Fibroblast of lung (primary cell): ENCODE measurements around the gene MAP2K6. TPM values are rescaled to one million over a fixed set of nuclear protein-coding genes. Genes with fewer than 3 reads are reported as not detected.

ENCODE experiments used
- DNase-seq, 2 donors: peaks; one replicate each; pipeline versions ENCODE4 v3.0.0 to v3.0.0-alpha.2; 2010; ENCODE audit warnings: low read depth in 2 of 2
- H2AFZ ChIP-seq: 2 replicates; pipeline ENCODE4 v1.5.1; 2012; ENCODE audit warnings: low read length, control low read depth, inconsistent platforms
- H3K27ac ChIP-seq: 2 replicates; pipeline ENCODE4 v1.5.1; 2011; ENCODE audit warnings: low read length, control low read depth; ENCODE audit not compliant: insufficient read depth
- H3K27me3 ChIP-seq: 2 replicates; pipeline ENCODE4 v1.5.1; 2011; ENCODE audit warnings: mild to moderate bottlenecking, low read length; ENCODE audit not compliant: control insufficient read depth, insufficient read depth
- H3K36me3 ChIP-seq: 2 replicates; pipeline ENCODE4 v1.5.1; 2011; ENCODE audit warnings: low read length; ENCODE audit not compliant: control insufficient read depth, insufficient read depth
- H3K4me1 ChIP-seq: 2 replicates; pipeline ENCODE4 v1.5.1; 2011; ENCODE audit warnings: low read length; ENCODE audit not compliant: control insufficient read depth, insufficient read depth; ENCODE audit errors: extremely low read depth
- H3K4me2 ChIP-seq: 2 replicates; pipeline ENCODE4 v1.5.1; 2011; ENCODE audit warnings: low read length, control low read depth; ENCODE audit not compliant: insufficient read depth; ENCODE audit errors: extremely low read depth
- H3K4me3 ChIP-seq, 4 experiments: fragments of 200-600 bp in 1 of 4; sonication (generic) in 1 of 4; replicated peaks in 1 of 4; 2 replicates each; pipeline ENCODE4 v1.5.1; 2011 to 2016; ENCODE audit warnings: low read length in 4 of 4, low read depth in 3 of 4, mild to moderate bottlenecking in 3 of 4, control low read depth in 2 of 4, inconsistent platforms in 1 of 4, mixed read lengths in 1 of 4; ENCODE audit not compliant: insufficient read depth in 1 of 4; ENCODE audit errors: control extremely low read depth in 1 of 4
- H3K79me2 ChIP-seq: 2 replicates; pipeline ENCODE4 v1.5.1; 2012; ENCODE audit warnings: mild to moderate bottlenecking, low read length, inconsistent platforms; ENCODE audit not compliant: control insufficient read depth, insufficient read depth
- H3K9ac ChIP-seq: 2 replicates; pipeline ENCODE4 v1.5.1; 2011; ENCODE audit warnings: mild to moderate bottlenecking, low read length, control low read depth; ENCODE audit not compliant: insufficient read depth
- H3K9me3 ChIP-seq: 2 replicates; pipeline ENCODE4 v1.5.1; 2012; ENCODE audit warnings: low read depth, low read length; ENCODE audit not compliant: control insufficient read depth, insufficient read depth
- H4K20me1 ChIP-seq: 2 replicates; pipeline ENCODE4 v1.5.1; 2011; ENCODE audit warnings: low read length; ENCODE audit not compliant: control insufficient read depth, insufficient read depth; ENCODE audit errors: extremely low read depth
- CTCF ChIP-seq, 2 donors: IDR thresholded peaks in 1 of 2; conservative IDR thresholded peaks in 1 of 2; 1 replicate in 1 of 2; 2 replicates in 1 of 2; pipeline ENCODE4 v1.5.1; 2011 to 2012; ENCODE audit warnings: low read length in 2 of 2, control low read depth in 1 of 2, inconsistent platforms in 1 of 2, low read depth in 1 of 2, mild to moderate bottlenecking in 1 of 2
- EZH2 ChIP-seq: IDR thresholded peaks from 2 replicates; pipeline ENCODE4 v1.5.1; 2012; ENCODE audit warnings: low read length, control low read depth, mild to moderate bottlenecking; ENCODE audit errors: missing control alignments
- polyA plus RNA-seq, 2 donors: library from polyadenylated mRNA; depleted of rRNA in 1 of 2; stranded (reverse) in 1 of 2; unstranded in 1 of 2; fragments of >200 nt; gene quantifications; 2 replicates each; pipeline ENCODE4 v1.2.1, GENCODE V29; 2011 to 2012; ENCODE audit warnings: missing spikeins in 1 of 2
- total RNA-seq: library from RNA; depleted of rRNA; stranded (reverse); fragments of >200 nt; gene quantifications from 2 replicates; pipeline ENCODE4 v1.2.1, GENCODE V29; 2014

MAP2K6 gene
- total and polyA plus RNA-seq, 2 donors (not counting 1 experiment from before 2014, with no cell fraction given) = 2.7 to 39.5 TPM

DNA sequence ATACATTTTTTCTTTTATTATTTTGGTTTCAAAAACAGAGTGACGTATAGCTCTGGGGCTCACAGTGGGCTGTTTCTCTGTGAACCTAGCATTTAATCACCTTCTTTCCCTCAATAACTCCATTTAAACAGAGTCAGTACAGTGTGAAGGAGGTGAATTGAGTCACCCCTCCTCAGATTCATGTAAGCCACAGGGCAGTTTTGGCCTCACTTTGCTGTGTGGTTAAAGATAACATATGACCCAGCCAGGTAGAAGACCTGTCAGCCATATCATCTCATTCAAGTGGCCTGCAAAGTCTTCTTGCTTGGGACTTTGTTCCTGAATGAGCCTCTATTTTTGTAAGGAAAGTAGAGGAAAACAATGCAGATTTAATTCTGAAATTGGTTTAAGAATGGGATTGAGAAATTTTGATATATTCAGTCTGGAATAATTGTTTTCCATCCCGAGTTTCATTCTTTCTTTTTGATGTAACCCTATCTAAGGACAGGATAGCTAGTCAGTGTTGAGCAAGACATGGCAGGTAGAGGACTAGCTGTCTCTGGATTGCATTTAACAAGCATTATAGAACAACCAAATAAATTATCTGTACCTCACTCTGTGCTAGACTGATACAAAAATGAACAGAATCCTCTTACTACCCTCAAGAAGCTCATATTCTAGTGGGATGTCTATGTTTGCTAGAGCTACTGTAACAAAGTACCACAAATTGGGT lies 13.1 kb downstream of the MAP2K6 start:
- Histone ChIP-seq H3K4me1 (no peaks in the 10 kb centered on the region), H3K9me3 (no peaks in the 10 kb centered on the region), H2AFZ (no peak overlapping the region), H3K4me2 (no peak overlapping the region), H3K36me3 (no peaks in the 10 kb centered on the region), H3K9ac (no peak overlapping the region), H3K27me3 (no peaks in the 10 kb centered on the region), H3K27ac (no peak overlapping the region), H4K20me1 (no peaks in the 10 kb centered on the region), H3K79me2 (no peaks in the 10 kb centered on the region), H3K4me3 (no peak overlapping the region)
- TF ChIP-seq CTCF (conservative IDR thresholded peaks at IDR 0.05 in 1 of 2, IDR thresholded peaks at IDR 0.05 in 1 of 2; ENCODE audit: low read depth in 1 of 2, low read length in 2 of 2) (no peak), EZH2 (no peak)
- DNase-seq = no peak

- TF ChIP-seq CTCF (conservative IDR thresholded peaks at IDR 0.05 in 1 of 2, IDR thresholded peaks at IDR 0.05 in 1 of 2; ENCODE audit: low read depth in 1 of 2, low read length in 2 of 2) = no peak
- no peak for TF ChIP-seq EZH2
- DNase-seq = no peak
Measured at GRCh38 chr17:69428252-69428980, 13.9 kb downstream of the MAP2K6 start.

DNA sequence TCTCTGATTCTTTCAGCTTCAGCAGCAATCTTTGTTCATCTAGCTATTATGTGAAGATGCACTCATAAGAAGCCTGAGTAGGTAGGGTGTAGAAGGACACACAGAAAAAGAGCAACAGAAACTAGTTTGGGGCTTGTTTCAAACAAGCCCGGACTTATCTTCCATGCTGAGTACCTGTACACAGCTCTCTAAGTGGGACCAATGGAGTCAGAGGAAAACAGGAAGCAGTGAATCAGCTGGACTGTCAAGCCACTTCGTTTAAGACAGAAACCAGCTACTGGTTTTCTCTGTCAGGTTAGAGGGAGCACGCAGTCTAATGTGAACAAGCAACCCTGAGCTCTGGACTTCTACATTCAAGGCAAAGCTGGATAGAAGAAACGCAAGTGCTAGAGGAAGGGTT lies 16.0 kb downstream of the MAP2K6 start:
- Histone ChIP-seq H3K4me1 (no peaks in the 10 kb centered on the region), H3K4me2 (no peak overlapping the region), H3K9me3 (no peaks in the 10 kb centered on the region), H2AFZ (no peak overlapping the region), H4K20me1 (no peaks in the 10 kb centered on the region), H3K79me2 (no peaks in the 10 kb centered on the region), H3K4me3 (no peak overlapping the region), H3K36me3 (no peaks in the 10 kb centered on the region), H3K27ac (no peak overlapping the region), H3K27me3 (no peaks in the 10 kb centered on the region), H3K9ac (no peak overlapping the region)
- TF ChIP-seq CTCF (conservative IDR thresholded peaks at IDR 0.05 in 1 of 2, IDR thresholded peaks at IDR 0.05 in 1 of 2; ENCODE audit: low read depth in 1 of 2, low read length in 2 of 2) (no peak), EZH2 (no peak)
- DNase-seq = no peak

More at GRCh38 chr17:69428252-69428980, 13.9 kb downstream of the MAP2K6 start:
- H3K4me3 ChIP-seq = no peak overlapping the region
- no peaks in the 10 kb centered on the region for H3K4me1 ChIP-seq
- H3K9ac ChIP-seq = no peak overlapping the region
- H3K27me3 ChIP-seq = no peaks in the 10 kb centered on the region
- no peak overlapping the region for H3K4me2 ChIP-seq
- no peak overlapping the region for H2AFZ ChIP-seq
- no peaks in the 10 kb centered on the region for H4K20me1 ChIP-seq
- no peaks in the 10 kb centered on the region for H3K36me3 ChIP-seq
- no peak overlapping the region for H3K27ac ChIP-seq
- no peaks in the 10 kb centered on the region for H3K79me2 ChIP-seq
- H3K9me3 ChIP-seq = no peaks in the 10 kb centered on the region
